NT2/D1 (cell line): ENCODE data around the gene SLC6A8.

ENCODE experiments used
- SUZ12 ChIP-seq: IDR thresholded peaks from 2 replicates; pipeline ENCODE4 v1.6.1; 2011; ENCODE audit not compliant: insufficient read length, insufficient read depth; ENCODE audit errors: extremely low read depth
- YY1 ChIP-seq: IDR thresholded peaks from 2 replicates; pipeline ENCODE4 v1.6.1; 2011; ENCODE audit not compliant: insufficient read length, insufficient read depth

- TF ChIP-seq YY1 (no peak), SUZ12 (no peak)
These were observed 46.1 kb upstream of the SLC6A8 start for GRCh38 chrX:153641627-153642026.
